KMS-11 (cell line): ENCODE results near the gene SLC39A12.

Source experiments
- H2AFZ ChIP-seq: fragments of 200-600 bp; sonication (generic); 2 replicates; pipeline ENCODE4 v1.6.1; 2016; ENCODE audit warnings: antibody characterized with exemption, mixed run types, low read depth
- H3K27ac ChIP-seq: fragments of 200-600 bp; sonication (generic); 2 replicates; pipeline ENCODE4 v1.6.1; 2016; ENCODE audit warnings: mild to moderate bottlenecking, mixed run types
- H3K27me3 ChIP-seq: fragments of 200-600 bp; sonication (generic); 2 replicates; pipeline ENCODE4 v1.6.1; 2017; ENCODE audit warnings: mild to moderate bottlenecking, low read depth, mixed run types, moderate library complexity; ENCODE audit not compliant: insufficient read depth
- H3K36me3 ChIP-seq: fragments of 200-600 bp; sonication (generic); 2 replicates; pipeline ENCODE4 v1.6.1; 2017; ENCODE audit warnings: mild to moderate bottlenecking, mixed run types; ENCODE audit not compliant: insufficient read depth
- H3K4me1 ChIP-seq: fragments of 200-600 bp; sonication (generic); 2 replicates; pipeline ENCODE4 v1.6.1; 2016; ENCODE audit warnings: mild to moderate bottlenecking, low read depth, mixed run types; ENCODE audit not compliant: poor library complexity, severe bottlenecking
- H3K4me2 ChIP-seq: fragments of 200-600 bp; sonication (generic); 2 replicates; pipeline ENCODE4 v1.7.0; 2016; ENCODE audit warnings: mild to moderate bottlenecking, mixed run types
- H3K4me3 ChIP-seq: fragments of 200-600 bp; sonication (generic); IDR thresholded peaks from 2 replicates; pipeline ENCODE4 v1.6.1; 2017; ENCODE audit warnings: low read depth, low read length, mixed read lengths; ENCODE audit not compliant: insufficient read depth
- H3K79me2 ChIP-seq: fragments of 200-600 bp; sonication (generic); 2 replicates; pipeline ENCODE4 v1.6.1; 2016; ENCODE audit warnings: low read depth, mixed run types; ENCODE audit not compliant: insufficient read depth
- H3K9ac ChIP-seq: fragments of 200-600 bp; sonication (generic); 2 replicates; pipeline ENCODE4 v1.6.1; 2016; ENCODE audit warnings: mild to moderate bottlenecking, mixed run types
- H4K20me1 ChIP-seq: fragments of 200-600 bp; sonication (generic); 2 replicates; pipeline ENCODE4 v1.6.1; 2016; ENCODE audit warnings: mild to moderate bottlenecking, mixed run types; ENCODE audit not compliant: insufficient read depth
- TF ChIP-seq, protein P1 (sequence below): fragments of 200-600 bp; sonication (generic); conservative IDR thresholded peaks from 2 replicates; pipeline ENCODE4 v1.6.1; 2017; ENCODE audit warnings: low read depth, mild to moderate bottlenecking, antibody characterized with exemption, low read length, moderate library complexity, mixed read lengths

Gene SLC39A12

DNA sequence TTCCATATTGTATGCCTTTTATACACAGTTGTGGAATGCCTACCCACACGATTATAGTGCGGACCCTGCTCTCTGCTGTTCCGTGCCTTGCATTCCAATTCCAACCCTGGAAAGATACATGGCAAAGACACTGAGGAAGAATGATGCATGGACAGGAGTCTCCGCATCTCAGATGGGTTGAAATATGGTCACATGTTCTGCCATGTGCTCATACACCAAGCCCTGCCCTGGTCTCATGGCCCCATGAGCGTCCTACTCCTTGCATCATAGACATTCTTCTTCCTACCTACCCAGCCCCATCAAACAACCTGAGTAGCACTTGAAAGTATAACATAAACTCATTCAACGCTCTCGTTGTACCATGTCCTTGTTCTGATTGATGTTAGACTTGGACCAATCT is 6.3 kb downstream of the SLC39A12 start:
- Histone ChIP-seq H3K27ac (no peak overlapping the region), H3K79me2 (no peaks in the 10 kb centered on the region), H3K4me1 (no peaks in the 10 kb centered on the region), H2AFZ (no peak overlapping the region), H3K9ac (no peak overlapping the region), H3K36me3 (no peaks in the 10 kb centered on the region), H3K4me2 (no peak overlapping the region), H4K20me1 (no peaks in the 10 kb centered on the region), H3K4me3 (no peak overlapping the region), H3K27me3 (no peaks in the 10 kb centered on the region)
- TF ChIP-seq, protein P1, sequence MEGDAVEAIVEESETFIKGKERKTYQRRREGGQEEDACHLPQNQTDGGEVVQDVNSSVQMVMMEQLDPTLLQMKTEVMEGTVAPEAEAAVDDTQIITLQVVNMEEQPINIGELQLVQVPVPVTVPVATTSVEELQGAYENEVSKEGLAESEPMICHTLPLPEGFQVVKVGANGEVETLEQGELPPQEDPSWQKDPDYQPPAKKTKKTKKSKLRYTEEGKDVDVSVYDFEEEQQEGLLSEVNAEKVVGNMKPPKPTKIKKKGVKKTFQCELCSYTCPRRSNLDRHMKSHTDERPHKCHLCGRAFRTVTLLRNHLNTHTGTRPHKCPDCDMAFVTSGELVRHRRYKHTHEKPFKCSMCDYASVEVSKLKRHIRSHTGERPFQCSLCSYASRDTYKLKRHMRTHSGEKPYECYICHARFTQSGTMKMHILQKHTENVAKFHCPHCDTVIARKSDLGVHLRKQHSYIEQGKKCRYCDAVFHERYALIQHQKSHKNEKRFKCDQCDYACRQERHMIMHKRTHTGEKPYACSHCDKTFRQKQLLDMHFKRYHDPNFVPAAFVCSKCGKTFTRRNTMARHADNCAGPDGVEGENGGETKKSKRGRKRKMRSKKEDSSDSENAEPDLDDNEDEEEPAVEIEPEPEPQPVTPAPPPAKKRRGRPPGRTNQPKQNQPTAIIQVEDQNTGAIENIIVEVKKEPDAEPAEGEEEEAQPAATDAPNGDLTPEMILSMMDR = no peak

- no peak overlapping the region for H2AFZ ChIP-seq
- H3K9ac ChIP-seq = no peak overlapping the region
- H3K79me2 ChIP-seq = no peaks in the 10 kb centered on the region
- no peaks in the 10 kb centered on the region for H3K4me1 ChIP-seq
- no peaks in the 10 kb centered on the region for H4K20me1 ChIP-seq
- H3K27ac ChIP-seq = no peak overlapping the region
- no peak overlapping the region for H3K4me2 ChIP-seq
- no peaks in the 10 kb centered on the region for H3K27me3 ChIP-seq
- TF ChIP-seq, protein P1 = no peak
- H3K36me3 ChIP-seq = no peaks in the 10 kb centered on the region
- H3K4me3 ChIP-seq = no peak overlapping the region
Measured at GRCh38 chr10:17959870-17960269, 8.2 kb downstream of the SLC39A12 start.

- no peak overlapping the region for H3K27ac ChIP-seq
- no peak overlapping the region for H3K4me3 ChIP-seq
- H3K9ac ChIP-seq = no peak overlapping the region
- H3K27me3 ChIP-seq = no peaks in the 10 kb centered on the region
- no peak overlapping the region for H2AFZ ChIP-seq
- H3K4me1 ChIP-seq = no peaks in the 10 kb centered on the region
- TF ChIP-seq, protein P1 = no peak
- H3K36me3 ChIP-seq = no peaks in the 10 kb centered on the region
- H3K79me2 ChIP-seq = no peaks in the 10 kb centered on the region
- no peaks in the 10 kb centered on the region for H4K20me1 ChIP-seq
- no peak overlapping the region for H3K4me2 ChIP-seq
Measured at GRCh38 chr10:17961551-17962422, 10.1 kb downstream of the SLC39A12 start.

GRCh38 chr10:17963431-17963830 is 11.7 kb downstream of the SLC39A12 start:
- Histone ChIP-seq H4K20me1 (no peaks in the 10 kb centered on the region), H3K4me1 (no peaks in the 10 kb centered on the region), H3K4me2 (no peak overlapping the region), H3K9ac (no peak overlapping the region), H2AFZ (no peak overlapping the region), H3K27ac (no peak overlapping the region), H3K4me3 (no peak overlapping the region), H3K36me3 (no peaks in the 10 kb centered on the region), H3K79me2 (no peaks in the 10 kb centered on the region), H3K27me3 (no peaks in the 10 kb centered on the region)
- TF ChIP-seq, protein P1 = no peak
